Mesenteric fat pad (tissue), 1 donor: ENCODE data around the gene C4BPA. TPM values are rescaled to one million over a fixed set of nuclear protein-coding genes. Genes with fewer than 3 reads are reported as not detected.

Experiments used
- DNase-seq: peaks from one replicate; pipeline ENCODE4 v3.0.0-alpha.2; 2020; ENCODE audit warnings: low spot score
- total RNA-seq: library from RNA; stranded (reverse); fragmentation: NEBNext Ultra II Directional; extraction: Animal tissue kit (Norgen Biotek cat#: 25700); gene quantifications from one replicate; pipeline ENCODE4 v1.2.1, GENCODE V29; 2021
- donor health status: DM: yes; HTN: yes; CAD: no.

The C4BPA gene
- total RNA-seq, 1 donor from 2014 or later, result not detected

GRCh38 chr1:207112616-207113296 lies 8.7 kb downstream of the C4BPA start:
- DNase-seq, result no peak

- DNase-seq, result no peak
These were observed 11.2 kb downstream of the C4BPA start for GRCh38 chr1:207115269-207115668.

- no peak for DNase-seq
These were observed 20.4 kb downstream of the C4BPA start for GRCh38 chr1:207124389-207124788.

- DNase-seq, result no peak
These were observed 24.4 kb downstream of the C4BPA start for GRCh38 chr1:207128336-207128921.

GRCh38 chr1:207129053-207129452 lies 25.0 kb downstream of the C4BPA start:
- DNase-seq, result no peak

- DNase-seq, result no peak
These were observed 26.4 kb downstream of the C4BPA start for GRCh38 chr1:207130252-207131036.

GRCh38 chr1:207131163-207131562 lies 27.1 kb downstream of the C4BPA start:
- no peak for DNase-seq

GRCh38 chr1:207134581-207134980 lies 30.5 kb downstream of the C4BPA start:
- DNase-seq, result no peak

GRCh38 chr1:207139616-207140015 lies 35.6 kb downstream of the C4BPA start:
- no peak for DNase-seq

- no peak for DNase-seq
These were observed 36.5 kb downstream of the C4BPA start for GRCh38 chr1:207140536-207140935.

- no peak for DNase-seq
These were observed 41.5 kb downstream of the C4BPA start for GRCh38 chr1:207145401-207146058.

GRCh38 chr1:207151920-207152319 lies 47.9 kb downstream of the C4BPA start:
- no peak for DNase-seq

GRCh38 chr1:207152792-207153468 lies 48.9 kb downstream of the C4BPA start:
- DNase-seq, result no peak

- DNase-seq, result no peak
These were observed 51.0 kb downstream of the C4BPA start for GRCh38 chr1:207155028-207155427.

GRCh38 chr1:207156095-207156494 lies 52.1 kb downstream of the C4BPA start:
- no peak for DNase-seq

- DNase-seq, result no peak
These were observed 52.8 kb downstream of the C4BPA start for GRCh38 chr1:207156826-207157225.

GRCh38 chr1:207164086-207164485 lies 60.1 kb downstream of the C4BPA start:
- no peak for DNase-seq

- DNase-seq, result no peak
These were observed 68.3 kb downstream of the C4BPA start for GRCh38 chr1:207172321-207172720.

GRCh38 chr1:207172885-207173284 lies 68.9 kb downstream of the C4BPA start:
- no peak for DNase-seq

- DNase-seq, result no peak
These were observed 69.4 kb downstream of the C4BPA start for GRCh38 chr1:207173396-207173795.

GRCh38 chr1:207174913-207175312 lies 70.9 kb downstream of the C4BPA start:
- DNase-seq, result no peak
